ENCODE data around the gene MTSS2. TPM values are rescaled to one million over a fixed set of nuclear protein-coding genes. Genes with fewer than 3 reads are reported as not detected.

The MTSS2 gene
- total RNA-seq, 1 experiment from 2014 or later: 52.0 TPM

GRCh38 chr16:70650216-70650615 is 35.6 kb downstream of the MTSS2 start:
- Histone ChIP-seq H4K20me1 (ENCODE audit: insufficient read depth) (no peaks in the 10 kb centered on the region), H3K4me3 (no peak overlapping the region), H3K9me2 (ENCODE audit: insufficient read depth) (no peaks in the 10 kb centered on the region), H3K79me2 (ENCODE audit: low read depth) (no peaks in the 10 kb centered on the region), H3K9me3 (ENCODE audit: insufficient read depth, low read depth) (no peaks in the 10 kb centered on the region), H3K4me1 (replicated peaks; ENCODE audit: insufficient read depth) (peaks cover 25% of the 10 kb centered on the region), H3K4me2 (no peak overlapping the region), H3K27ac (no peak overlapping the region), H3K36me3 (ENCODE audit: low read depth) (no peaks in the 10 kb centered on the region), H3F3A (ENCODE audit: insufficient read depth, low read depth) (peaks cover 9% of the 10 kb centered on the region; the same call in 1 of the 2 replicates), H2AFZ (no peak overlapping the region), H3K27me3 (ENCODE audit: insufficient read depth, low read depth) (no peaks in the 10 kb centered on the region)
- DNase-seq: no peak
- CTCF ChIA-PET: interaction anchor here (0.5 kb wide), 1 partner anchor 10 kb away, joined by 3 read pairs; no protein-coding TSS in a partner anchor
- POLR2A ChIA-PET (ENCODE audit: unreplicated experiment): no interaction called here
- BruUV-seq (replicated peaks): no TSS peak
- intact Hi-C loops (cut with micrococcal nuclease; ENCODE audit: unreplicated experiment): loop anchor here (5.0 kb wide), 1 partner anchor 88 kb away; no protein-coding TSS in a partner anchor
- TF ChIP-seq CTCF (conservative IDR thresholded peaks at IDR 0.05): no peak
- no peak for TF ChIP-seq EZH2 (IDR thresholded peaks at IDR 0.05; ENCODE audit: low read depth)

- no peaks in the 10 kb centered on the region for H4K20me1 ChIP-seq (ENCODE audit: insufficient read depth)
- TF ChIP-seq EZH2 (IDR thresholded peaks at IDR 0.05; ENCODE audit: low read depth) (no peak), CTCF (conservative IDR thresholded peaks at IDR 0.05) (no peak)
- BruUV-seq (replicated peaks): no TSS peak
- intact Hi-C loops (cut with micrococcal nuclease; ENCODE audit: unreplicated experiment): no loop called here
- no peak overlapping the region for H3K27ac ChIP-seq
- POLR2A ChIA-PET (ENCODE audit: unreplicated experiment): no interaction called here
- H3K4me1 ChIP-seq (replicated peaks; ENCODE audit: insufficient read depth): peaks cover 25% of the 10 kb centered on the region
- H2AFZ ChIP-seq: no peak overlapping the region
- no peaks in the 10 kb centered on the region for H3K79me2 ChIP-seq (ENCODE audit: low read depth)
- CTCF ChIA-PET: no interaction called here
- H3K36me3 ChIP-seq (ENCODE audit: low read depth): no peaks in the 10 kb centered on the region
- DNase-seq: no peak
- no peaks in the 10 kb centered on the region for H3K9me3 ChIP-seq (ENCODE audit: insufficient read depth, low read depth)
- H3K4me3 ChIP-seq: no peak overlapping the region
- H3F3A ChIP-seq (ENCODE audit: insufficient read depth, low read depth): peaks cover 9% of the 10 kb centered on the region; the same call in 1 of the 2 replicates
- H3K27me3 ChIP-seq (ENCODE audit: insufficient read depth, low read depth): no peaks in the 10 kb centered on the region
- no peak overlapping the region for H3K4me2 ChIP-seq
- H3K9me2 ChIP-seq (ENCODE audit: insufficient read depth): no peaks in the 10 kb centered on the region
Observed at GRCh38 chr16:70649300-70649699, 36.6 kb downstream of the MTSS2 start.

GRCh38 chr16:70648606-70649005 is 37.2 kb downstream of the MTSS2 start:
- no TSS peak for BruUV-seq (replicated peaks)
- TF ChIP-seq EZH2 (IDR thresholded peaks at IDR 0.05; ENCODE audit: low read depth) (no peak), CTCF (conservative IDR thresholded peaks at IDR 0.05) (no peak)

More at GRCh38 chr16:70648606-70649005, 37.2 kb downstream of the MTSS2 start:
- no peak overlapping the region for H3K27ac ChIP-seq
- no peaks in the 10 kb centered on the region for H3K9me2 ChIP-seq (ENCODE audit: insufficient read depth)
- no peak overlapping the region for H3K4me2 ChIP-seq
- no peak for DNase-seq
- H2AFZ ChIP-seq: no peak overlapping the region
- peaks cover 9% of the 10 kb centered on the region; the same call in 1 of the 2 replicates for H3F3A ChIP-seq (ENCODE audit: insufficient read depth, low read depth)
- CTCF ChIA-PET: no interaction called here
- no peaks in the 10 kb centered on the region for H4K20me1 ChIP-seq (ENCODE audit: insufficient read depth)
- no peaks in the 10 kb centered on the region for H3K79me2 ChIP-seq (ENCODE audit: low read depth)
- intact Hi-C loops (cut with micrococcal nuclease; ENCODE audit: unreplicated experiment): no loop called here
- no peak overlapping the region for H3K4me3 ChIP-seq
- POLR2A ChIA-PET (ENCODE audit: unreplicated experiment): interaction anchor here (0.6 kb wide), 1 partner anchor 102 kb away, joined by 4 read pairs; no protein-coding TSS in a partner anchor
- no peaks in the 10 kb centered on the region for H3K36me3 ChIP-seq (ENCODE audit: low read depth)
- H3K4me1 ChIP-seq (replicated peaks; ENCODE audit: insufficient read depth): peaks cover 18% of the 10 kb centered on the region
- H3K27me3 ChIP-seq (ENCODE audit: insufficient read depth, low read depth): no peaks in the 10 kb centered on the region
- H3K9me3 ChIP-seq (ENCODE audit: insufficient read depth, low read depth): no peaks in the 10 kb centered on the region

All from PC-9 (cell line).